ENCODE measurements around the gene SMYD3.

GRCh38 chr1:246077476-246077875 lies 429.6 kb downstream of the SMYD3 start:
- TF ChIP-seq POLR2A (IDR thresholded peaks at IDR 0.05) (no peak), POLR2AphosphoS5 (IDR thresholded peaks at IDR 0.05) (no peak)

Data from gastroesophageal sphincter (tissue), 2 donors.